HepG2 (cell line): ENCODE data around the gene APOL4. TPM values are rescaled to one million over a fixed set of nuclear protein-coding genes. Genes with fewer than 3 reads are reported as not detected.

ENCODE experiments used
- ATAC-seq: fragments of 200-7000 bp; cut with Tn5 transposase; 3 replicates; pipeline ENCODE4 v1.9.1; 2020; ENCODE audit warnings: mild to moderate bottlenecking, moderate library complexity
- BruUV-seq: library from RNA; stranded (reverse); fragments of 400-500 nt; replicated peaks from 2 replicates; lab custom pipeline; 2021; lab: Mats Ljungman, UMichigan
- CTCF ChIA-PET: fragments of 300-600 bp; formaldehyde crosslinking; extraction: SDS; loops from one replicate; lab custom pipeline; 2021; ENCODE audit warnings: low total read pairs, inconsistent platforms, low intra/inter-chr PET ratio; lab: Yijun Ruan, JAX
- POLR2A ChIA-PET: fragments of 350-600 bp; sonication (Branson Sonifier 250); formaldehyde crosslinking; loops from one replicate; lab custom pipeline; 2020; ENCODE audit warnings: antibody characterized with exemption, inconsistent platforms; lab: Yijun Ruan, JAX
- DNase-seq: peaks from one replicate; pipeline ENCODE4 v3.0.0-alpha.2; 2015; ENCODE audit warnings: low spot score
- FAIRE-seq: peaks from 3 replicates; lab custom pipeline; 2011; peaks lifted over from hg19 to GRCh38; lab: Jason Lieb, UNC
- H2AFZ ChIP-seq: one replicate; pipeline ENCODE4 v1.6.1; 2011; ENCODE audit warnings: low read length, inconsistent platforms
- H3K27ac ChIP-seq: fragments of 300-600 bp; 3 replicates; pipeline ENCODE4 v1.8.0; 2011; ENCODE audit warnings: mixed run types, mild to moderate bottlenecking, mixed read lengths, low read length, inconsistent platforms; ENCODE audit not compliant: insufficient read depth; ENCODE audit errors: extremely low read length
- H3K27me3 ChIP-seq, 2 experiments: fragments of 200-600 bp in 1 of 2; 2 replicates in 1 of 2; 3 replicates in 1 of 2; pipeline versions ENCODE4 v1.6.0 to v1.8.0; 2011; ENCODE audit warnings: low read length in 2 of 2, mild to moderate bottlenecking in 2 of 2, moderate library complexity in 2 of 2, inconsistent platforms in 1 of 2; ENCODE audit not compliant: insufficient read depth in 2 of 2, control insufficient read depth in 1 of 2
- H3K36me3 ChIP-seq, 2 experiments: fragments of 200-600 bp in 1 of 2; replicated peaks in 1 of 2; 2 replicates in 1 of 2; 3 replicates in 1 of 2; pipeline versions ENCODE4 v1.5.1 to v1.8.0; 2011; ENCODE audit warnings: low read length in 2 of 2, inconsistent platforms in 1 of 2; ENCODE audit not compliant: insufficient read depth in 2 of 2, control insufficient read depth in 1 of 2
- H3K4me1 ChIP-seq: 2 replicates; pipeline ENCODE4 v1.5.1; 2012; ENCODE audit warnings: low read length, inconsistent platforms; ENCODE audit not compliant: insufficient read depth
- H3K4me2 ChIP-seq: 2 replicates; pipeline ENCODE4 v1.6.0; 2011; ENCODE audit warnings: low read depth, low read length, inconsistent platforms
- H3K4me3 ChIP-seq, 3 experiments: fragments of 200-600 bp in 1 of 3; sonication (generic), shearing (Covaris generic) in 1 of 3; replicated peaks in 1 of 3; 2 replicates each; pipeline ENCODE4 v1.5.1; 2011 to 2016; ENCODE audit warnings: low read length in 3 of 3, inconsistent platforms in 2 of 3, low read depth in 2 of 3, mild to moderate bottlenecking in 2 of 3, control low read depth in 1 of 3, mixed read lengths in 1 of 3; ENCODE audit not compliant: insufficient read depth in 1 of 3
- H3K79me2 ChIP-seq: one replicate; pipeline ENCODE4 v1.6.1; 2011; ENCODE audit warnings: low read length, inconsistent platforms; ENCODE audit not compliant: insufficient read depth
- H3K9ac ChIP-seq: 2 replicates; pipeline ENCODE4 v1.6.0; 2011; ENCODE audit warnings: mild to moderate bottlenecking, low read depth, low read length, inconsistent platforms; ENCODE audit not compliant: insufficient read depth
- H3K9me3 ChIP-seq: 2 replicates; pipeline ENCODE4 v1.5.1; 2012; ENCODE audit warnings: mild to moderate bottlenecking, low read length
- H4K20me1 ChIP-seq: 2 replicates; pipeline ENCODE4 v1.6.0; 2011; ENCODE audit warnings: inconsistent platforms, mild to moderate bottlenecking, low read length, moderate library complexity; ENCODE audit not compliant: insufficient read depth
- FIP1L1 ChIP-seq: fragments of 200-400 bp; formaldehyde crosslinking; IDR thresholded peaks from 2 replicates; pipeline ENCODE4 v1.6.1; 2018; ENCODE audit warnings: low read depth, mild to moderate bottlenecking, low read length, moderate library complexity, borderline replicate concordance; ENCODE audit not compliant: insufficient read depth
- FOXM1 ChIP-seq: sonication (generic); formaldehyde crosslinking; IDR thresholded peaks from 2 replicates; pipeline ENCODE4 v1.5.0; 2020; ENCODE audit warnings: missing genetic modification reagents
- HNF4A ChIP-seq: sonication (generic); formaldehyde crosslinking; IDR thresholded peaks from 2 replicates; pipeline ENCODE4 v1.4.0; 2020; ENCODE audit warnings: missing genetic modification reagents
- HOXA5 ChIP-seq: sonication (generic); formaldehyde crosslinking; IDR thresholded peaks from 2 replicates; pipeline ENCODE4 v1.4.0; 2020; ENCODE audit warnings: missing genetic modification reagents
- PHF21A ChIP-seq: sonication (generic); formaldehyde crosslinking; IDR thresholded peaks from 2 replicates; pipeline ENCODE4 v1.5.0; 2020; ENCODE audit warnings: mild to moderate bottlenecking, missing genetic modification reagents
- ZNF431 ChIP-seq: sonication (generic); formaldehyde crosslinking; IDR thresholded peaks from 2 replicates; pipeline ENCODE4 v1.9.0; 2022; ENCODE audit warnings: missing genetic modification reagents, low read depth, mild to moderate bottlenecking, borderline replicate concordance
- ZNF510 ChIP-seq: sonication (generic); formaldehyde crosslinking; IDR thresholded peaks from 2 replicates; pipeline ENCODE4 v1.4.0; 2020; ENCODE audit warnings: low read depth, mild to moderate bottlenecking, missing genetic modification reagents
- ZNF816 ChIP-seq: sonication (generic); formaldehyde crosslinking; IDR thresholded peaks from 2 replicates; pipeline ENCODE4 v1.8.0; 2022; ENCODE audit warnings: missing genetic modification reagents, mild to moderate bottlenecking, borderline replicate concordance
- ZNF883 ChIP-seq: sonication (generic); formaldehyde crosslinking; IDR thresholded peaks from 2 replicates; pipeline ENCODE4 v1.5.1; 2020; ENCODE audit warnings: mild to moderate bottlenecking, missing genetic modification reagents; ENCODE audit errors: not compliant biosample characterization
- ZSCAN21 ChIP-seq: sonication (generic); formaldehyde crosslinking; IDR thresholded peaks from 2 replicates; pipeline ENCODE4 v1.8.0; 2022; ENCODE audit warnings: mild to moderate bottlenecking, missing genetic modification reagents, moderate library complexity, borderline replicate concordance
- WGBS: methylation state at CpG from one replicate; pipeline ENCODE4 v1.1.6; 2017; ENCODE audit warnings: low lambda C conversion rate; 5-methylcytosine and 5-hydroxymethylcytosine counted together
- in situ Hi-C: cut with HindIII; loops from 2 replicates; pipeline ENCODE4 v1.10.0; 2017; ENCODE audit warnings: low pct_unique_long_range_greater_than_20kb; ENCODE audit not compliant: extremely low pct_ligation_motif_present
- intact Hi-C: fragments of 100-400 bp; cut with micrococcal nuclease; formaldehyde crosslinking; loops from one replicate; pipeline ENCODE4 v1.10.0; 2022; ENCODE audit not compliant: unreplicated experiment
- polyA plus RNA-seq, 8 experiments: library from polyadenylated mRNA; depleted of rRNA in 3 of 8; stranded (reverse) in 7 of 8; unstranded in 1 of 8; fragments of >200 nt; fragmentation: Illumina TruSeq in 4 of 8; extraction: Trizol in 4 of 8; gene quantifications; 2 replicates each; pipeline versions ENCODE4 v1.2.1 to v1.2.3, GENCODE V29; 2011 to 2016; ENCODE audit warnings: low read depth in 4 of 8, missing spikeins in 1 of 8, mixed read lengths in 1 of 8; ENCODE audit not compliant: insufficient read depth in 1 of 8
- total RNA-seq, 5 experiments: library from RNA; depleted of rRNA; stranded (reverse); fragments of >200 nt; fragmentation: Illumina TruSeq; extraction: Trizol; gene quantifications; 2 replicates each; pipeline ENCODE4 v1.2.3, GENCODE V29; 2016; ENCODE audit warnings: low read depth in 1 of 5
- TF ChIP-seq, protein P1 (sequence below): sonication (generic); formaldehyde crosslinking; IDR thresholded peaks from 2 replicates; pipeline ENCODE4 v1.8.0; 2022; ENCODE audit warnings: mild to moderate bottlenecking, missing genetic modification reagents, moderate library complexity
- TF ChIP-seq, protein P2 (sequence below): sonication (generic); formaldehyde crosslinking; IDR thresholded peaks from 2 replicates; pipeline ENCODE4 v1.4.0; 2020; ENCODE audit warnings: missing genetic modification reagents

The APOL4 gene
- total and polyA plus RNA-seq, 2 of the 13 experiments (the other 11 are each of a cell fraction or from before 2014, with no cell fraction given), result 0.77 to 2.8 TPM

- Histone ChIP-seq H2AFZ (no peak overlapping the region), H3K27ac (no peak overlapping the region), H3K4me3 (no peak overlapping the region), H3K4me2 (peak overlapping the region; percentile 28; the same call in 1 of the 2 replicates)
- ChIA-PET POLR2A (no interaction called here), CTCF (interaction anchor here (2.2 kb wide), 1 partner anchor 26 kb away, joined by 22 read pairs; no protein-coding TSS in a partner anchor)
- DNase-seq (no peak), FAIRE-seq (no peak)
- BruUV-seq, result no TSS peak
- intact Hi-C loops, result no loop called here
- TF ChIP-seq ZSCAN21 (CRISPR knock-in tag) (no peak), HNF4A (CRISPR knock-in tag) (peak; percentile 46), ZNF816 (CRISPR knock-in tag) (no peak)
- TF ChIP-seq, all 625 proteins: peak for 1
- H3K27me3 ChIP-seq, result no peaks in the 10 kb centered on the region
- in situ Hi-C loops, result loop anchor here (10.0 kb wide), 1 partner anchor 76 kb away; no protein-coding TSS in a partner anchor
- H3K4me1 ChIP-seq, result peaks cover 22% of the 10 kb centered on the region
- ATAC-seq, result no peak; the same call in 2 of the 3 replicates
- H3K9me3 ChIP-seq, result no peaks in the 10 kb centered on the region
- H3K79me2 ChIP-seq, result no peaks in the 10 kb centered on the region
- no peaks in the 10 kb centered on the region for H3K36me3 ChIP-seq
- H4K20me1 ChIP-seq, result no peaks in the 10 kb centered on the region
- 8% methylated on average over 9 of the region's 9 CpGs for WGBS
- no peak overlapping the region for H3K9ac ChIP-seq
Measured at GRCh38 chr22:36220451-36220921, 18.9 kb upstream of the APOL4 start.

- FAIRE-seq, result no peak
- 78% methylated on average over 7 of the region's 7 CpGs for WGBS
- CTCF ChIA-PET, result no interaction called here
- H3K4me3 ChIP-seq, result no peak overlapping the region
- TF ChIP-seq HOXA5 (CRISPR knock-in tag), result no peak
- no peak for TF ChIP-seq FIP1L1
- no peak for TF ChIP-seq PHF21A (CRISPR knock-in tag)
- no peak for TF ChIP-seq ZNF431
- TF ChIP-seq FOXM1 (CRISPR knock-in tag), result no peak
- TF ChIP-seq, protein P1, sequence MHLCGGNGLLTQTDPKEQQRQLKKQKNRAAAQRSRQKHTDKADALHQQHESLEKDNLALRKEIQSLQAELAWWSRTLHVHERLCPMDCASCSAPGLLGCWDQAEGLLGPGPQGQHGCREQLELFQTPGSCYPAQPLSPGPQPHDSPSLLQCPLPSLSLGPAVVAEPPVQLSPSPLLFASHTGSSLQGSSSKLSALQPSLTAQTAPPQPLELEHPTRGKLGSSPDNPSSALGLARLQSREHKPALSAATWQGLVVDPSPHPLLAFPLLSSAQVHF (CRISPR knock-in tag), result no peak
- TF ChIP-seq ZNF510 (CRISPR knock-in tag), result no peak
- TF ChIP-seq, protein P2, sequence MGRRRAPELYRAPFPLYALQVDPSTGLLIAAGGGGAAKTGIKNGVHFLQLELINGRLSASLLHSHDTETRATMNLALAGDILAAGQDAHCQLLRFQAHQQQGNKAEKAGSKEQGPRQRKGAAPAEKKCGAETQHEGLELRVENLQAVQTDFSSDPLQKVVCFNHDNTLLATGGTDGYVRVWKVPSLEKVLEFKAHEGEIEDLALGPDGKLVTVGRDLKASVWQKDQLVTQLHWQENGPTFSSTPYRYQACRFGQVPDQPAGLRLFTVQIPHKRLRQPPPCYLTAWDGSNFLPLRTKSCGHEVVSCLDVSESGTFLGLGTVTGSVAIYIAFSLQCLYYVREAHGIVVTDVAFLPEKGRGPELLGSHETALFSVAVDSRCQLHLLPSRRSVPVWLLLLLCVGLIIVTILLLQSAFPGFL (CRISPR knock-in tag), result no peak
- TF ChIP-seq ZNF883 (CRISPR knock-in tag), result no peak
- no peak overlapping the region for H2AFZ ChIP-seq
- no peaks in the 10 kb centered on the region for H3K36me3 ChIP-seq
- no peak overlapping the region for H3K9ac ChIP-seq
- no peaks in the 10 kb centered on the region for H3K79me2 ChIP-seq
- ATAC-seq, result no peak
- no peaks in the 10 kb centered on the region for H3K9me3 ChIP-seq
- no peak for DNase-seq
- H3K4me1 ChIP-seq, result peaks cover 30% of the 10 kb centered on the region
- no TSS peak for BruUV-seq
- H3K27ac ChIP-seq, result no peak overlapping the region
- H3K4me2 ChIP-seq, result no peak overlapping the region
- H4K20me1 ChIP-seq, result no peaks in the 10 kb centered on the region
- in situ Hi-C loops, result no loop called here
- POLR2A ChIA-PET, result no interaction called here
- intact Hi-C loops, result no loop called here
- no peaks in the 10 kb centered on the region for H3K27me3 ChIP-seq
Measured at GRCh38 chr22:36218648-36219193, 17.1 kb upstream of the APOL4 start.
